Amniotic epithelial cell (primary cell): ENCODE measurements around the gene MMD2.
"Not testable (repeated sequence)": the region's sequence is repeated elsewhere in the genome, so short reads cannot be mapped to it uniquely, and the experiment has no call there.

Experiments used
- DNase-seq: peaks from one replicate; pipeline ENCODE4 v3.0.0-alpha.2; 2010; ENCODE audit warnings: low read depth

The MMD2 gene

GRCh38 chr7:4893929-4894475, 65.0 kb downstream of the MMD2 start:
- DNase-seq: no peak

DNA sequence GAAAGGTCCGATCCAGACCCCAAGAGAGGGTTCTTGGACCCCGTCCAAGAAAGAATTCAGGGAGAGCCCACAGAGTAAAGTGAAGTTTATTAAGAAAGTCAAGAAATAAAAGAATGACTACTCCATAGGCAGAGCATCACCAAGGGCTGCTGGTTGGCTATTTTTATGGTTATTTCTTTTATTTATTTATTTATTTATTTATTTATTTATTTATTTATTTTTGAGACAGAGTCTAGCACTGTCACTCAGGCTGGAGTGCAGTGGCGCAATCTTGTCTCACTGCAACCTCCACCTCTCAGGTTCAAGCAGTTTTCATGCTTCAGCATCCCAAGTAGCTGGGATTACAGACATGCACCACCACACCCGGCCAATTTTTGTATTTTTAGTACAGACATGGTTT, 65.8 kb downstream of the MMD2 start:
- DNase-seq: not testable (repeated sequence)

GRCh38 chr7:4891522-4891921, 67.5 kb downstream of the MMD2 start:
- DNase-seq: not testable (repeated sequence)

DNA sequence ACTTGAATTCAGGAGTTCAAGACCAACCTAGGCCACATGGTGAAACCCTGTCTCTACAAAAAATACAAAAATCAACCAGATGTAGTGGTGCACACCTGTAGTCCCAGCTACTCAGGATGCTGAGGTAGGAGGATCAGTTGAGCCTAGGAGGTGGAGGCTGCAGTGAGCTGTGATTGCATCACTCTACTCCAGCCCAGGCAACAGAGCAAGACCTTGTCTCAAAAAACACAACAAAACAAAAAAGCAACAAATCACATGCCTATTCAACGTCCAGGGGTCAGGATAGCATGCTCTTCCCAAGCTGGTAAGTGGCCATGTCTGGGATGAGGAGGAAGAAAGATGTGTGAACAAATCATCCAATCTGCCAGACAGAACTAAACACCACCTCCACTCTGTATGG, 69.3 kb downstream of the MMD2 start:
- no peak for DNase-seq

- no peak for DNase-seq
These were observed 70.8 kb downstream of the MMD2 start for GRCh38 chr7:4888161-4888560.

- DNase-seq: no peak
These were observed 72.3 kb downstream of the MMD2 start for GRCh38 chr7:4886671-4887070.

DNA sequence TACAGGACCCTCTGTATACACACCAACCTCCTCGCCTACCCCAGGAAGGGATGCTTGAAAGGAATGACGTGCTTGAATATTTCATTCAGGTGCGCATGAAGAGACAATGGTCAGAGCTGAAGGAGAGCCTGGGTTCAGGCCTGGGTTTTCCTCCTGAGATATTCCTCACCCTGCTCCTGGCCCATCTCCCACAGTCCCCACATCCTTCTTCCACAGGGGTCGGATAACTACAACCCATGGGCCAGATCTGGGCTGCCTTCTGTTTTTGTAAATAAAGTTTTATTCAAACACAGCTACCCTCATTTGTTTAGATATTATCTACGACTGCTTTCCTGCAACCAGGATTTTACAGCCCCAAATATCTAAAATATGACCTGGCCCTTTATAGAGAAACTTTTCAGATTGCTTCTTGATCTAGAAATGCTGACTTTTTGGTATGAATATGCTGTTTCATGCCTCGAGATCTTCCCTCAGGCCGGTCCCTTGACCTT, 73.6 kb downstream of the MMD2 start:
- DNase-seq: no peak

GRCh38 chr7:4884164-4884563, 74.8 kb downstream of the MMD2 start:
- DNase-seq: no peak

GRCh38 chr7:4883372-4884144, 75.4 kb downstream of the MMD2 start, which contains the start of gene RADIL:
RADIL (minus strand) TSS chr7:4883716; CDS start chr7:4878139, 5,577 bp downstream.
- DNase-seq: peak; percentile 69

- DNase-seq: no peak
These were observed 76.0 kb downstream of the MMD2 start for GRCh38 chr7:4883033-4883371.

- DNase-seq: peak; percentile 40
These were observed 76.6 kb downstream of the MMD2 start for GRCh38 chr7:4882169-4883032.

- DNase-seq: no peak
These were observed 78.8 kb downstream of the MMD2 start for GRCh38 chr7:4880218-4880617.

GRCh38 chr7:4879396-4880081, 79.4 kb downstream of the MMD2 start:
- no peak for DNase-seq

DNA sequence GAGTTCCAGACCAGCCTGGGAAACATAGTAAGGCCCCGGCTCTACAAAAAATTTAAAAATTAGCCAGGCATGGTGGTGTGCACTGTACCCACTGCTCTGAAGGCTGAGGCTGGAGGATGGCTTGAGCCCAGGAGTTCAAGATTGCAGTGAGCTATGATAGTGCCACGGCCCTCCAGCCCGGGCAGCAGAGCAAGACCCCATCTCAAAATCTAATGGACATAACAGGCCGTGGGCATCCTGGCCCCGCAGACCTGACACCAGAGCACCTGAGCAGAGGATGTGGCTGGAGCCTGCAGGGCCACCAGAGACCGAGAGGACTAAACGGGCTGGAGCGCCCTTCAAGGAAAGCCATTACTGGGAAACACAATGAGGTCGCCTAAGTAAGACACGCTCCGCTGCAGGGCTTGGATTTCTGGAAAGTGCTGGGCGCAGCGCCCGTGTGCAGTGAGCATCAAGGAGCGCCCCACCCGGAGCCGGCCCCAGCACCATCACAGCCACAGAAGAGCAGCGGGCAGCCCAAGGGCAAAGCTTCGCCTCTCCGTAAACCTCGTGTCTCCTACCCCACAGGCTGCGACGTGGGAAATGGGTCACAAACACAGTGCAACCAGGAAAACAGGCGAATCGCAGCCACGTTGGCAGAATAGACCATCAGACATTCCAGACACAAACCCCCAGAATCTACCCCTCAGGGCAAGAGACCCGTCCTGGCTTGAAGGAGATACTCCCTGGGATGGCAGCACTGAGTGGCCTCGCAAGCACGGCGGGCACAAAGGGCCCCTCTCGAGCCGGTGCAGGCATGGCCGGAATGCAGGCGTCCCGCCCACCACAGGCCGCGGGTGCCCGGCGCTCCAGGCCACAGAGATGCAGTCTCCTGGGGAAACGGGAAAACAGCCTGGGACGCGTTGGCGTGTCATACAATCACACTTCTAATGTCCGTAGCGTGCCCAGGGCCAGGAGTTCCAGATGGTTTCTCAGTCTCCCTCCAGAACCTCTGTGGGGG, 80.4 kb downstream of the MMD2 start:
- no peak for DNase-seq

- DNase-seq: no peak
These were observed 82.4 kb downstream of the MMD2 start for GRCh38 chr7:4876586-4876985.

- no peak for DNase-seq
These were observed 83.6 kb downstream of the MMD2 start for GRCh38 chr7:4875391-4875790.

- DNase-seq: no peak
These were observed 85.7 kb downstream of the MMD2 start for GRCh38 chr7:4873071-4873944.

- DNase-seq: no peak
These were observed 86.9 kb downstream of the MMD2 start for GRCh38 chr7:4871930-4872675.

DNA sequence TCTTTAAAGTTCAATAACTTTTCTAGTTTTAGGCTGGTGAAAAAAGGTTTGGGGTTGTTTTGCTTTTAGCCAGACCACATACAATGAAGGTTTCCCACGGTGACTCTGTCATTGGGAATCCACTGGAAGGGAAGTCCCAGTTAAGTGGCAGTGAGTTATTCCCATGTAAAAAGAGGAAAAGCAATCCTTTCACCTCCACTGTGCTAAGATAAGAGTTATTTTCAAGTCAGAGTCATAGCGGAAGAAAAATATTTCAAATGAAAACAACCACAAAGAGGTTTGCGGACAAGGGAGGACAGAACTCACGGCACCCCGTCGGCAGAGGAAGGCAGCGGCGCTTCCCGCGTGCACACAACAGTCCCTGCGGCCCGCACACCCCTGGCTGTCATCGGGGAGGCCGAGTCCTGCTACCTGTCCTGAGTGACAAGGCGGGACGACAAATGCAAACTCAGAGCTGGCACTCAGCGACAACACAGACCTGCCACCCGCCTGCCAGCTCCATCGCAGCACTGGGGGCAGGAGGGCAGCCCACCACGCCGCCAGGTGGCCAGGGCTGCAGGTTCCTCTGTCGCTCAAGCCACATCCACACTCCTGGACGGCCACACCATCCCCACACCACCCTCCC, 87.8 kb downstream of the MMD2 start:
- DNase-seq: peak; percentile 11
